H1 (cell line): ENCODE results near the gene MOK. TPM values are rescaled to one million over a fixed set of nuclear protein-coding genes. Genes with fewer than 3 reads are reported as not detected.

Experiments
- CTCF ChIA-PET: fragments of 300-600 bp; sonication (Branson Sonifier 250); formaldehyde crosslinking; loops from one replicate; lab custom pipeline; 2021; ENCODE audit not compliant: partially characterized antibody; lab: Charles Lee
- POLR2A ChIA-PET: fragments of 300-600 bp; sonication (Branson Sonifier 250); formaldehyde crosslinking; loops from one replicate; lab custom pipeline; 2021; ENCODE audit warnings: inconsistent platforms; ENCODE audit not compliant: partially characterized antibody; lab: Charles Lee
- DNase-seq, 2 experiments: peaks; one replicate each; pipeline versions ENCODE4 v3.0.0 to v3.0.0-alpha.2; 2010 to 2022; ENCODE audit warnings: low spot score in 2 of 2, low read depth in 1 of 2, mixed read lengths in 1 of 2
- FAIRE-seq: peaks from 2 replicates; lab custom pipeline; 2011; peaks lifted over from hg19 to GRCh38; lab: Jason Lieb, UNC
- H2AFZ ChIP-seq: 2 replicates; pipeline ENCODE4 v1.8.1; 2012; ENCODE audit warnings: low read length, inconsistent platforms
- H2AK5ac ChIP-seq: 2 replicates; pipeline ENCODE4 v1.6.1; 2013; ENCODE audit warnings: low read depth, low read length
- H2BK120ac ChIP-seq: replicated peaks from 2 replicates; pipeline ENCODE3; 2013; ENCODE audit warnings: low read depth, low read length, inconsistent platforms
- H2BK12ac ChIP-seq: 2 replicates; pipeline ENCODE4 v1.6.1; 2013; ENCODE audit warnings: low read depth, low read length
- H2BK15ac ChIP-seq: 2 replicates; pipeline ENCODE4 v1.6.1; 2013; ENCODE audit warnings: low read length
- H2BK20ac ChIP-seq: 2 replicates; pipeline ENCODE4 v1.6.1; 2013; ENCODE audit warnings: low read length
- H2BK5ac ChIP-seq: 2 replicates; pipeline ENCODE4 v1.6.1; 2013; ENCODE audit warnings: low read depth, low read length
- H3K14ac ChIP-seq: 2 replicates; pipeline ENCODE4 v1.6.1; 2013; ENCODE audit warnings: inconsistent platforms; ENCODE audit not compliant: insufficient read length
- H3K18ac ChIP-seq: 2 replicates; pipeline ENCODE4 v1.6.1; 2013; ENCODE audit warnings: low read length; ENCODE audit errors: extremely low read depth
- H3K23ac ChIP-seq: 2 replicates; pipeline ENCODE4 v1.6.1; 2013; ENCODE audit warnings: inconsistent platforms; ENCODE audit not compliant: insufficient read length
- H3K23me2 ChIP-seq: 2 replicates; pipeline ENCODE4 v1.6.1; 2013; ENCODE audit warnings: low read depth, low read length
- H3K27ac ChIP-seq: 2 replicates; pipeline ENCODE4 v1.6.1; 2011; ENCODE audit warnings: low read depth, low read length, inconsistent platforms
- H3K27me3 ChIP-seq, 4 experiments: replicated peaks in 1 of 4; 1 replicate in 1 of 4; 2 replicates in 3 of 4; pipeline versions ENCODE4 v1.6.1 to v1.8.1; 2011 to 2013; ENCODE audit warnings: low read length in 3 of 4, mild to moderate bottlenecking in 3 of 4, inconsistent platforms in 2 of 4, mixed read lengths in 2 of 4, moderate library complexity in 1 of 4; ENCODE audit not compliant: control insufficient read depth in 3 of 4, insufficient read depth in 3 of 4; ENCODE audit errors: extremely low read depth in 1 of 4
- H3K36me3 ChIP-seq, 4 experiments: 2 replicates each; pipeline versions ENCODE4 v1.6.1 to v1.8.1; 2011 to 2013; ENCODE audit warnings: mild to moderate bottlenecking in 4 of 4, low read length in 3 of 4, moderate library complexity in 2 of 4, control low read depth in 1 of 4, inconsistent platforms in 1 of 4; ENCODE audit not compliant: insufficient read depth in 4 of 4, control insufficient read depth in 2 of 4
- H3K4ac ChIP-seq: replicated peaks from 2 replicates; pipeline ENCODE3; 2013; ENCODE audit warnings: low read length, low read depth, mixed read lengths, inconsistent platforms; ENCODE audit not compliant: insufficient read length
- H3K4me1 ChIP-seq, 4 experiments: replicated peaks in 1 of 4; 1 replicate in 1 of 4; 2 replicates in 3 of 4; pipeline versions ENCODE4 v1.6.1 to v1.8.1; 2011 to 2013; ENCODE audit warnings: low read length in 3 of 4, inconsistent platforms in 2 of 4, mixed read lengths in 1 of 4; ENCODE audit not compliant: insufficient read depth in 4 of 4, control insufficient read depth in 3 of 4
- H3K4me2 ChIP-seq, 2 experiments: 2 replicates each; pipeline versions ENCODE4 v1.6.1 to v1.8.1; 2011 to 2013; ENCODE audit warnings: low read depth in 2 of 2, low read length in 2 of 2, control low read depth in 1 of 2, inconsistent platforms in 1 of 2, mild to moderate bottlenecking in 1 of 2; ENCODE audit not compliant: insufficient read depth in 1 of 2
- H3K4me3 ChIP-seq, 4 experiments: fragments of 200-600, 300-600 bp in 1 of 4; sonication (generic), shearing (Covaris generic), sonication (Bioruptor Twin) in 1 of 4; 2 replicates each; pipeline versions ENCODE4 v1.5.1 to v1.8.1; 2011 to 2016; ENCODE audit warnings: low read length in 4 of 4, low read depth in 3 of 4, control low read depth in 2 of 4, inconsistent platforms in 2 of 4, mild to moderate bottlenecking in 2 of 4, mixed read lengths in 1 of 4, moderate library complexity in 1 of 4; ENCODE audit not compliant: insufficient read depth in 2 of 4; ENCODE audit errors: extremely low read depth in 1 of 4
- H3K56ac ChIP-seq: replicated peaks from 2 replicates; pipeline ENCODE3; 2013; ENCODE audit warnings: low read depth, mild to moderate bottlenecking, mixed read lengths, low read length, inconsistent platforms; ENCODE audit not compliant: insufficient read length
- H3K79me1 ChIP-seq: 2 replicates; pipeline ENCODE4 v1.6.1; 2013; ENCODE audit warnings: low read depth, low read length, control low read depth
- H3K79me2 ChIP-seq, 2 experiments: 2 replicates each; pipeline versions ENCODE4 v1.6.1 to v1.8.1; 2012 to 2013; ENCODE audit warnings: low read length in 2 of 2, mild to moderate bottlenecking in 2 of 2, inconsistent platforms in 1 of 2; ENCODE audit not compliant: insufficient read depth in 2 of 2, control insufficient read depth in 1 of 2
- H3K9ac ChIP-seq, 4 experiments: replicated peaks in 1 of 4; 1 replicate in 1 of 4; 2 replicates in 3 of 4; pipeline versions ENCODE4 v1.6.1 to v1.8.1; 2011 to 2013; ENCODE audit warnings: low read depth in 3 of 4, low read length in 3 of 4, control low read depth in 2 of 4, mild to moderate bottlenecking in 2 of 4, moderate library complexity in 2 of 4, inconsistent platforms in 1 of 4; ENCODE audit errors: extremely low read depth in 1 of 4
- H3K9me3 ChIP-seq, 2 experiments: 2 replicates each; pipeline versions ENCODE4 v1.6.1 to v1.8.1; 2012 to 2013; ENCODE audit warnings: mild to moderate bottlenecking in 2 of 2, moderate library complexity in 2 of 2, control low read depth in 1 of 2, inconsistent platforms in 1 of 2, low read depth in 1 of 2, low read length in 1 of 2, mixed read lengths in 1 of 2; ENCODE audit not compliant: insufficient read depth in 2 of 2
- H4K20me1 ChIP-seq, 2 experiments: replicated peaks in 1 of 2; 2 replicates each; pipeline versions ENCODE3 to v1.8.1; 2011 to 2013; ENCODE audit warnings: inconsistent platforms in 2 of 2, low read length in 2 of 2, mild to moderate bottlenecking in 1 of 2; ENCODE audit not compliant: insufficient read depth in 2 of 2, control insufficient read depth in 1 of 2
- H4K5ac ChIP-seq: 2 replicates; pipeline ENCODE4 v1.6.1; 2013; ENCODE audit warnings: low read length, low read depth, mixed read lengths, inconsistent platforms; ENCODE audit not compliant: insufficient read length
- H4K8ac ChIP-seq: 2 replicates; pipeline ENCODE4 v1.8.0; 2013; ENCODE audit warnings: mild to moderate bottlenecking, moderate library complexity, low read length, inconsistent platforms; ENCODE audit not compliant: insufficient read depth; ENCODE audit errors: extremely low read depth
- H4K91ac ChIP-seq: replicated peaks from 2 replicates; pipeline ENCODE3; 2013; ENCODE audit warnings: low read length, mixed read lengths, inconsistent platforms; ENCODE audit not compliant: insufficient read length
- EGR1 ChIP-seq: IDR thresholded peaks from 2 replicates; pipeline ENCODE4 v1.6.1; 2011; ENCODE audit warnings: low read depth, low read length, borderline replicate concordance
- EP300 ChIP-seq, 2 experiments: IDR thresholded peaks; 1 replicate in 1 of 2; 2 replicates in 1 of 2; pipeline ENCODE4 v1.6.1; 2011 to 2012; ENCODE audit warnings: low read depth in 2 of 2, low read length in 2 of 2, mild to moderate bottlenecking in 2 of 2, borderline replicate concordance in 1 of 2, inconsistent platforms in 1 of 2, moderate library complexity in 1 of 2
- EZH2 ChIP-seq: fragments of 200-600 bp; sonication (generic); IDR thresholded peaks from 2 replicates; pipeline ENCODE4 v1.7.1; 2012; ENCODE audit warnings: low read depth, mild to moderate bottlenecking, moderate library complexity, low read length, inconsistent platforms; ENCODE audit not compliant: severe bottlenecking
- GABPA ChIP-seq: IDR thresholded peaks from 2 replicates; pipeline ENCODE4 v1.6.1; 2011; ENCODE audit warnings: mild to moderate bottlenecking, low read length, moderate library complexity, borderline replicate concordance; ENCODE audit not compliant: insufficient read depth
- SUZ12 ChIP-seq: fragments of 200-600 bp; sonication (generic); IDR thresholded peaks from 2 replicates; pipeline ENCODE4 v1.6.1; 2012; ENCODE audit warnings: mild to moderate bottlenecking, inconsistent platforms, low read length, moderate library complexity, mixed read lengths
- YY1 ChIP-seq: IDR thresholded peaks from 2 replicates; pipeline ENCODE4 v1.6.1; 2011; ENCODE audit warnings: low read depth, mild to moderate bottlenecking, low read length
- WGBS, 2 experiments: shearing (Covaris generic) in 1 of 2; methylation state at CpG; one replicate each; pipeline versions ENCODE4 v1.1.6 to v1.1.7; 2013 to 2015; ENCODE audit warnings: low lambda C conversion rate in 2 of 2, mixed read lengths in 2 of 2, inconsistent platforms in 1 of 2, low coverage in 1 of 2, missing lambda C conversion rate in 1 of 2; ENCODE audit not compliant: insufficient replicate concordance in 2 of 2, insufficient coverage in 1 of 2, insufficient read length in 1 of 2; ENCODE audit errors: extremely low coverage in 1 of 2, missing lambda C conversion rate in 1 of 2; 5-methylcytosine and 5-hydroxymethylcytosine counted together
- polyA plus RNA-seq, 7 experiments: library from polyadenylated mRNA; depleted of rRNA in 3 of 7; stranded (reverse) in 5 of 7; unstranded in 2 of 7; fragments of >200 nt in 5 of 7; fragments of 200-250 nt in 2 of 7; gene quantifications; 1 replicate in 5 of 7; 2 replicates in 1 of 7; 4 replicates in 1 of 7; pipeline versions ENCODE4 v1.2.1 to v1.2.3, GENCODE V29; 2011 to 2013; ENCODE audit warnings: missing spikeins in 2 of 7, mixed read lengths in 2 of 7
- total RNA-seq: library from RNA; stranded (reverse); fragmentation: NEBNext Ultra II Directional; extraction: Animal tissue kit (Norgen Biotek cat#: 25700); gene quantifications from 2 replicates; pipeline ENCODE4 v1.2.1, GENCODE V29; 2021

MOK gene
- total and polyA plus RNA-seq, 2 of the 8 experiments (the other 6 are each of a cell fraction or from before 2014, with no cell fraction given): 2.1 to 2.5 TPM

DNA sequence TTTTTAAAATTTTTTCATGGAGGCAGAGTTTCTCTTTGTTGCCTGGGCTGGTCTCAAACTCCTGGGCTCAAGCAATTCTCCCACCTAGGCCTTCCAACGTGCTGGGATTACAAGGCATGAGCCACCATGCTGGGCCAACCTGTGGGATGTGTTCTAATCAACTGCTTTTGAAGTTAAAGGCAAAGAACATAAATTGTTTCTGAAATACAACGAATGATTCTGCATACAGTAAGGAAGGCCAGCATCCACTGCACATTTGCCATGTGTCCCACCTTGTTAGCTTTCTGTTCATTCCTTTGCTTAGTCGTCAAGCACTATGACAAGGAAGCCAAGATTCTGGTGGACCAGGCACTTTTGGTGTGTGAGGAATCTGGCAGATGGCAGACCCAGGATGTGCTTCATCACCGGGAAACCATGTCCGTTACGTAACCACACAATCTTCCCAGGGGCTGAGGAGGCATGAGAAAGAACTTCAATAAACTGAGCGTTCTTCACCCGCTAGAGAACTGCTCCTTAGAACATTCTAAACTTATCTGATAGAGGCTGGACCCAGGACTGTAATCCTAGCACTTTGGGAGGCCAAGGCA is 24.5 kb downstream of the MOK start:
- H2BK15ac ChIP-seq: no peak overlapping the region
- H3K79me2 ChIP-seq: no peaks in the 10 kb centered on the region
- H3K36me3 ChIP-seq: no peaks in the 10 kb centered on the region
- no peaks in the 10 kb centered on the region for H3K4me1 ChIP-seq
- no peak for DNase-seq
- H3K27ac ChIP-seq: no peak overlapping the region
- H4K20me1 ChIP-seq: no peaks in the 10 kb centered on the region
- no peak overlapping the region for H3K9ac ChIP-seq
- no peaks in the 10 kb centered on the region for H3K23me2 ChIP-seq
- H4K91ac ChIP-seq: no peak overlapping the region
- CTCF ChIA-PET: interaction anchor here (1.3 kb wide), 1 partner anchor 33 kb away, joined by 3 read pairs; no protein-coding TSS in a partner anchor
- no peak overlapping the region for H3K56ac ChIP-seq
- H2AFZ ChIP-seq: no peak overlapping the region
- H4K8ac ChIP-seq: no peak overlapping the region
- H3K4ac ChIP-seq: no peak overlapping the region
- no peak overlapping the region for H2BK20ac ChIP-seq
- POLR2A ChIA-PET: interaction anchor here (0.6 kb wide), 1 partner anchor 216 kb away, joined by 7 read pairs; no protein-coding TSS in a partner anchor
- H3K9me3 ChIP-seq: no peaks in the 10 kb centered on the region
- H3K23ac ChIP-seq: no peak overlapping the region
- H2AK5ac ChIP-seq: no peak overlapping the region
- no peak for FAIRE-seq
- H3K18ac ChIP-seq: no peak overlapping the region
- H3K4me2 ChIP-seq: no peak overlapping the region
- no peak overlapping the region for H4K5ac ChIP-seq
- H2BK120ac ChIP-seq: no peak overlapping the region
- no peak overlapping the region for H2BK12ac ChIP-seq
- H3K14ac ChIP-seq: no peak overlapping the region
- TF ChIP-seq EP300 (IDR thresholded peaks at IDR 0.05; ENCODE audit: borderline replicate concordance in 1 of 2, low read depth in 2 of 2, low read length in 2 of 2) (no peak), EGR1 (no peak), SUZ12 (no peak), YY1 (no peak), EZH2 (no peak), GABPA (no peak)
- whole genome bisulfite sequencing, 2 experiments: 89% methylated on average over 8 of the region's 8 CpGs; no CpG with 5 or more reads in 1 of the 2 experiments
- H3K79me1 ChIP-seq: no peaks in the 10 kb centered on the region
- H3K4me3 ChIP-seq: no peak overlapping the region
- H3K27me3 ChIP-seq: no peaks in the 10 kb centered on the region
- H2BK5ac ChIP-seq: no peak overlapping the region
